HG03196 (cell line): Measurements from ENCODE around the gene FOXP2.
"Not testable (repeated sequence)": the region's sequence is repeated elsewhere in the genome, so short reads cannot be mapped to it uniquely, and the experiment has no call there.

Experiments used
- ATAC-seq: cut with Tn5 transposase; IDR thresholded peaks from one replicate; pipeline ENCODE4 v1.9.1; 2021; ENCODE audit not compliant: unreplicated experiment

The FOXP2 gene

DNA sequence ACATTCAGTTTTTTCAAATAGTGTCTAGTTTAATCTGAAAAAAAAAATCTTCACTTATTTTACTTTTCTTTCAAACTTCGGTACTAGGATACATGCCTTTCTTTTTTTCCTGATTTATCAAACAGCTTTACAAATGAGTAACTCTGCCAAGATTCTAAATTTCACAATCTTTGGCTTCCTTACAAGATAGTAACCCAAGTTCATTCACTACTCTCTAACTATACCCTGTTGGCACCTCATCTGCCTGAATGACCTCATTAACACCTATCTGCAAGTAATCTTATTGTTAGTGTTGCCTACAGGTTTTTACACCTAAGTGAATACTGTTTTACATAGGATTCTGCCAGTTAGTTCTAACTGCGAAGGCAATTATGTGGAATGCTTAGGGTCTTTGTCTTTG, 159.8 kb downstream of the FOXP2 start:
- no peak for ATAC-seq

DNA sequence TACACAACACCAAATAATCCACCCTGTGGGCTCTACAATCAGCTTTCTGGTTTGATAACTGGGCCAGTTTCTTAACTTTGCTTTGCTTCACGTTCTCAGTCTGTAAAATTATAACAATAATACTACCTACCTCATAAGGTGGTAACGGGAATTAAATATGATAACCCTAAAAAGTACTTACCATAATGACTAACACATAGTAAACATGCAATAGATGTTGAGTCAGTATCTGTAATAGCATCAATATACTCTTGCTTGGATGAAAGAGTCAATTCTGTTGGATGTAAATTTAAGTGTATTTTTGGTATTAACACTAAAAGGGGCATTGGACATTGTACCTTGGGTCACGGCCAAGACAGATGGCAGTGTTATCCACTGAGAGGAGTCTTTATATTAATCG, 160.5 kb downstream of the FOXP2 start:
- no peak for ATAC-seq

- ATAC-seq, result not testable (repeated sequence)
Observed at GRCh38 chr7:114580963-114581362, 166.3 kb downstream of the FOXP2 start.

GRCh38 chr7:114588506-114588905, 173.9 kb downstream of the FOXP2 start:
- ATAC-seq, result no peak

- no peak for ATAC-seq
Observed at GRCh38 chr7:114589436-114589835, 174.8 kb downstream of the FOXP2 start.

DNA sequence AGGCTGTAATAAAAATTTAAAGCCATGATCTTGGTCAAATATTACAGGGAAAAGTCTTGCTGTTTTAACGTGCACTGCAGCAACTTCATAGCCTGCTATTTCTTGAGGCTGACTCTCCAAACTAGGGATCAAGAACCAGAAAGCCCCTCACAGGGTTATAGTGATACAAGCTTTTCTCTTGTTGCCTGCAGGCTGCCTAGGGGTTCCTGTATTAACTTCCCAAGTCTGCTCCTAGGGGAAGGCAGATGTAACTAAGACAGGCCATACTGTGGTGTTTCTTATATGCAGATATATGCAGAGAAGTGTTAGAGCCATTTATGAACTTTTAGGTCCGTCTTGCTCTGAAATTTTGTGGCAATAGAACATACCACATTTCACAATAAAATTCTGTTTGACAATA, 175.7 kb downstream of the FOXP2 start:
- no peak for ATAC-seq

DNA sequence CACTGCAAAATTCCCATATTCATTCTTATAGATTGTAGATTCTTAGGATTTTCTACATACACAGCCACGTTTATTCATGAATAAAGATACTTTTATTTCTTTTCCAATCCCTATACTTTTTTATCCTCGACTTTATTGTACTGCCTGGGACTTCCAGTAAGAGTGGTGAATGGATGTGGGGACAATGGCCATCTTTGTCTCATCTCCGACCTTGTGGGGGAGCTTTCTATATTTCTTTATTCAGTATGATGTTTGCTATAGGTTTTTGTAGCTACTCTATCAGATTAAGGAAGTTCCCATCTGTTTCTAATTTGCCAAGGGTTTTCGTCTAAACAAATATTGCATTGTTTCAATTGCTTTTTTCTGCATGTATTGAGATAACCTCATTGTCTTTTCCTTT, 184.3 kb downstream of the FOXP2 start:
- ATAC-seq, result no peak

DNA sequence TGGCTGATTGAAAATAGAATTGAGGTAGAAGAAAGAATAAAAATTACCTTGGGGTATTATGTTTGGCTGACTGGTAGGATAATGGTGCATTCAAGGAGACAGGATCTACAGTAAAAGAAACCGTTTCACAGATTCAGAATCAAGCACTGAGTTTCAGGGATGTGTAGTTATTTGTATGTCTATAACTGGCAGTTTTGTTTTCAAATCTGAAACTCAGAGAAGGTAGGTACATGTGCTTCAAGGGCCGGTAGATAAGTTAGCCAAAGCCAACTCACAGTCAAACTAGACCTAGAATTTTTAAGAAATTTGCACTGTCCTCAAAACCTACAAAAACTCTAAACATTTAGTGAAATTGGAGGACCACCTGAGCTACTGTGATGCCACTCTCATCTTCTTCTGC, 191.5 kb downstream of the FOXP2 start:
- ATAC-seq, result no peak

DNA sequence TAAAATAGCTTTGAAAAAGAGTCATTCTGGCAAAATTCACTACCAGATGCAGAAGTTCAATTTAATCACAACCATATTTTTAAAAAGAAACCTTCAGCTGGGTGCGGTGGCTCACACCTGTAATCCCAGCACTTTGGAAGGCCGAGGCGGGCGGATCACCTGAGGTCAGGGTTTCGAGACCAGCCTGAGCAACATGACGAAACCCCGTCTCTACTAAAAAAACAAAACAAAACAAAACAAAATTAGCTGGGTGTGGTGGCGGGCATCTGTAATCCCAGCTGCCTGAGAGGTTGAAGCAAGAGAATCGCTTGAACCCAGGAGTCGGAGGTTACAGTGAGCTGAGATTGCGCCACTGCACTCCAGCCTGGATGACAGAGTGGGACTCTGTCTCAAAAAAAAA, 194.2 kb downstream of the FOXP2 start:
- ATAC-seq, result not testable (repeated sequence)

DNA sequence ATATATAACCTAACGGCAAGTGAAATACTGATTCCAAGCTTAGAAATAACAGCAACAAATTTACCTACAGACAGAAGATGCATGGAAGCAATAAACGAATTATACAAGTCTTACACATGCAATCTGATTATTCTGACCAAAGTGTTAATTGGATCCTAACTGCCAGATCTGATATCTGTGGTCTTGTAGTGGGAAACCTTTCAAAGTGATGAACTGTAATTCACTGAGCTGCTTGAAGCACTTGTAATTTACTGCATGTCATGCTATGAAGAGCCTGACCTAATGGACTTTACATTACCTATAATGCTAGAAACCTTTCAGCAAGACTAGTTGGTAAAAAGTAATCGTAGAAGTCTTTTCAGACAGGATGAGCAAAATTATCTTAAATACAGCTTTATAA, 205.6 kb downstream of the FOXP2 start:
- ATAC-seq, result no peak

GRCh38 chr7:114622221-114622620, 207.6 kb downstream of the FOXP2 start:
- no peak for ATAC-seq

GRCh38 chr7:114623146-114623545, 208.5 kb downstream of the FOXP2 start:
- ATAC-seq, result no peak

GRCh38 chr7:114627231-114627630, 212.6 kb downstream of the FOXP2 start:
- no peak for ATAC-seq

- ATAC-seq, result no peak
Observed at GRCh38 chr7:114628362-114628761, 213.7 kb downstream of the FOXP2 start.

GRCh38 chr7:114629762-114630161, 215.1 kb downstream of the FOXP2 start:
- ATAC-seq, result no peak

GRCh38 chr7:114630201-114630990, 215.8 kb downstream of the FOXP2 start:
- no peak for ATAC-seq

DNA sequence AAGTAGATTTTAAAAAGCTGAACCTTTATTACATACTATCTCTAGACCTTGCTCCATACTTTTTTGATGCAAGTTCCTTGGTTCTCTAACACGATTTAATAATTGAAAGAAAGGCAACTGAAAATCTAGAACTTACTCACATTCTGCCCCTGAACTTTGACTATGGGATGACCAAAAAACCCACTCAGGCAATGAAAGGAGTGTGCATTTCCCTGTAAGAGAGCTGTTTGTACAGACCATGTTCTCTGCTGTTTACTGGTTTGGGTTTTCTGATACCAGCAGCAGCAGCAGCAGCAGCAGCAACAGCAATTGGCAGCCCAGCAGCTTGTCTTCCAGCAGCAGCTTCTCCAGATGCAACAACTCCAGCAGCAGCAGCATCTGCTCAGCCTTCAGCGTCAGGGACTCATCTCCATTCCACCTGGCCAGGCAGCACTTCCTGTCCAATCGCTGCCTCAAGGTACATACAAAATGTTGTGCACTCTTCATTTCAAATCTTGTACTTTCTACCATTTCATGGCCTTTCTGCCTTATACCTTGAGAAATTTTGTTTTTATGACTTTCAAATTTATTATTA, 216.7 kb downstream of the FOXP2 start:
- ATAC-seq, result no peak

GRCh38 chr7:114639451-114639850, 224.8 kb downstream of the FOXP2 start:
- ATAC-seq, result no peak

- no peak for ATAC-seq
Observed at GRCh38 chr7:114644455-114644854, 229.8 kb downstream of the FOXP2 start.

DNA sequence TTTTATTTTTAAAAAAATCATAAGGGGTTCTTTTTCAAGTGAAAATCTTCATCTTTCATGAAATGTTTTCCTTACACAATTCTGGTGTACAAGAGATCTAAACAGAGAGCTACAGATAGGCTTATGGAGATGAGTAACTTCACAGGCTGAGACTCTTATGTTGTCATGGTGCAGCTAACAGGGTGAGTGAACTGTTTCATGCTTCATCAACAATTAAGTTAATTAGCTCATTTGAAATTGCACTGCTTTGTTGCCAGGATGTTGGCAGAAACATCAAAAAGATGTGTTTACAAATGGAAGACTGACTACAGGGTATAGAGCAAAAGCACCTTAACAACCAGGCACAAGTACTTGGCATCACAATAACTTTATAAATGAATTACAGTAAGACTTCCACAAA, 230.8 kb downstream of the FOXP2 start:
- ATAC-seq, result no peak

DNA sequence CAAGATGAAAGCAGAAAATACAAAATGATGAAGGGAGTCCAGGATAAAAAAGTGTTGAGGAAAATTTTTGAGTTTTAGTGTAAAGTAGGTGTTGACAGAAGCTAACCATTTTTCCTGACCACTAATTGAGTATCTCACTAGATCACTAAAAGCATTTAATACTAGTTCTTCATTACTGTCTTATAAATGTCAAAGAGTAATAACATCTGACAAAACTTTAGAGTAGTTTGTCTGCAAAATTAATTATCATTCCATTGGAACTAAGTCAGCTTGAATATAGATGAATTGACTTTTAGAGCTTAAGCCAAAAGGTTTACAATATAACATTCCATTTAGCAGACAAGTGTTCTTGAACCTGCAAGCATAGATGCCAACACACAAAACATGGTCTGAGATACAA, 232.9 kb downstream of the FOXP2 start:
- ATAC-seq, result no peak

DNA sequence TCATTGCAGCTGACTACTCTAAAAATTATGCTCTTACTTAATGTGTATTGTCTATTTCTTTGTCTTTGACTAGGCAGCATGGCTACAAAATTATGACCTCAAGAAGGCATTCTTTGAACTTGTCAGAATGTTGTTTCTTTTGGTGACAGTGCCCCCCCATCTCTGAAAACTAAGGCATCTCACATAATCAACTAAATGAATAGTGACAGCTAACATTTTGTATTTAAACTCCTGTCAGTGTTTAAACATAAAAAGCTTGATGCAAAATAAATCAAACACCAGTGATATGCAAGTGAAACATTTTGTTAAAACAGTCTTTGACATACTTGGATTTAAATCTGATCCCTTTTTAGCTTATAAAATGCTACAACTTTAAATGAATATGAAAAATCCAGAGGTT, 233.5 kb downstream of the FOXP2 start:
- ATAC-seq, result no peak

DNA sequence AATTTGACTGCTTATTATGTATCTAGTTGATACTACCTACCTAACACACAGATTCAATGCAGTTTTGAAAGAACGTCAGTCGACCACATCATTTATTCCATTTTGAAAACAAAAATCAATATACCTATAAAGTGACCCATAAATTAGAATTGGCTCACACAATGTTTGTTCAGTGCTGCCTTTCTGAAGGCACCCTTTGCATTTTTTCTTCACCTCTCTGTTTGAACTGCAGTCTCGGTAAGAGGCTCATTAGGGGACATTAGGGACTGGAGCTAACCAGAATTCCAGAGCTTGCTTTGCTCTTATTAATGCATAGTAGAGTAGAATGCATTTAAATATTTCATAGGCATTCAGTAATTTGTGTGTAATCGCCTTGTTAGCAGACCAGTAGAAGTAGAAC, 234.1 kb downstream of the FOXP2 start:
- ATAC-seq, result no peak
